Mucosa of descending colon (tissue), 3 donors: ENCODE data around the gene MCL1. TPM values are rescaled to one million over a fixed set of nuclear protein-coding genes. Genes with fewer than 3 reads are reported as not detected.
A peak's percentile ranks its signal among the peaks of the same experiment; 100 is the strongest.

Experiments
- ATAC-seq: fragments of 200-7000 bp; cut with Tn5 transposase; one replicate; pipeline ENCODE4 v1.9.1; 2020; ENCODE audit warnings: mild to moderate bottlenecking, moderate library complexity
- DNase-seq, 3 donors: peaks; one replicate each; pipeline ENCODE4 v3.0.0-alpha.2; 2020
- H3K36me3 ChIP-seq: fragments of 200-600 bp; one replicate; pipeline ENCODE4 v1.8.0; 2021; ENCODE audit warnings: low read depth, mild to moderate bottlenecking
- H3K4me1 ChIP-seq: fragments of 200-600 bp; one replicate; pipeline ENCODE4 v1.8.0; 2021; ENCODE audit warnings: low read depth, mild to moderate bottlenecking
- H3K4me3 ChIP-seq: fragments of 200-600 bp; one replicate; pipeline ENCODE4 v1.8.0; 2021; ENCODE audit warnings: mild to moderate bottlenecking
- H3K9me3 ChIP-seq: fragments of 200-600 bp; one replicate; pipeline ENCODE4 v1.8.0; 2021; ENCODE audit warnings: mild to moderate bottlenecking
- intact Hi-C, 2 donors: fragments of 100-400 bp; cut with DNase I in 1 of 2; cut with micrococcal nuclease in 1 of 2; formaldehyde crosslinking; loops; one replicate each; pipeline versions ENCODE4 v1.11.0 to v1.11.1; 2022; cut with DNase I, micrococcal nuclease
- total RNA-seq, 3 donors: library from RNA; stranded (reverse); fragmentation: NEBNext Ultra II Directional in 2 of 3; extraction: Animal tissue kit (Norgen Biotek cat#: 25700) in 2 of 3; gene quantifications; one replicate each; pipeline versions ENCODE4 v1.2.1 to v1.2.4, GENCODE V29; 2021 to 2023
- TF ChIP-seq, protein P1 (sequence below): fragments of 200-600 bp; IDR thresholded peaks from one replicate; pipeline ENCODE4 v1.8.0; 2022; ENCODE audit warnings: antibody characterized with exemption, mild to moderate bottlenecking
- donor health status: DM: no; HTN: no; CAD: no; lungs with moderate emphysema.
- donor health status: DM: no; HTN: no; CAD: no.
- donor health status: DM: no; HTN: yes; CAD: no.

Gene MCL1
- total RNA-seq, 3 donors from 2014 or later: 221 to 258 (median 236) TPM

DNA sequence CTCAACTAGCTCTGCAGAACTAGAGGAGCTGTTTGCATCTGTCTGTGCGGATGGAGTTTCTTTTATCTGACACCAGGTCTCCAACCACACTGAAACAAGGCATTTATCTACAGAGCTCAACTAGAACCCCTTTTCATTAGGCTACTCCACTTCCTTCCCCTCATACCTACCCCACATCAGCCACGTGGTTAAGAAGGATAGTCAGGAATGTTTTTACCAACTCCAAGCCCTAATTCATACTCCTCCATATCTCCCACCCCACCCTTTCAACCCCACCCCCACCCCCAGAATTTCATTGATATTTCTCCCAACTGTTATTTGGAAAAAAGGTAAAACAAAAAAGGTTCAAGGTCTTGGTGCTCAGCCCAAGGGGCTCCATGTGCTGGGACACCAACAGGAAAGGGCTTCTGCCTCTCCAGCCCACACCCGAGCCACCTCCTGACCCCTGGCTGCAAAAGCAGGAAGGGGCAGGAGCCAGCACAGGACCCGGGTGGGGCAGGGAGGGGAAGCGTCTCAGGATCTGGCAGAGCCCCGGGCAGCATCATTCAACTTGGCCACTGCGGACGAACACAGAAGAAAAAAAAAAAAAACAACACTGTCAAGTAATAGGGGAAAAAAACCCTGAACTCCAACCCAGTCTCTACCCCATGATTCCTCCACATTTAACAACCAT, 43.0 kb upstream of the MCL1 start:
- Histone ChIP-seq H3K4me3 (no peak overlapping the region), H3K36me3 (peaks cover 7% of the 10 kb centered on the region), H3K4me1 (peaks cover 24% of the 10 kb centered on the region), H3K9me3 (no peaks in the 10 kb centered on the region)
- peak in 1 of 3 donors; percentile 46 for DNase-seq
- intact Hi-C loops: loop anchor here (5.0 to 10.0 kb wide), 2 partner anchors 45 to 68 kb away; partner anchors contain the start of gene MCL1 (in 1 of the 2)
- ATAC-seq: peak; percentile 21
- TF ChIP-seq, protein P1, sequence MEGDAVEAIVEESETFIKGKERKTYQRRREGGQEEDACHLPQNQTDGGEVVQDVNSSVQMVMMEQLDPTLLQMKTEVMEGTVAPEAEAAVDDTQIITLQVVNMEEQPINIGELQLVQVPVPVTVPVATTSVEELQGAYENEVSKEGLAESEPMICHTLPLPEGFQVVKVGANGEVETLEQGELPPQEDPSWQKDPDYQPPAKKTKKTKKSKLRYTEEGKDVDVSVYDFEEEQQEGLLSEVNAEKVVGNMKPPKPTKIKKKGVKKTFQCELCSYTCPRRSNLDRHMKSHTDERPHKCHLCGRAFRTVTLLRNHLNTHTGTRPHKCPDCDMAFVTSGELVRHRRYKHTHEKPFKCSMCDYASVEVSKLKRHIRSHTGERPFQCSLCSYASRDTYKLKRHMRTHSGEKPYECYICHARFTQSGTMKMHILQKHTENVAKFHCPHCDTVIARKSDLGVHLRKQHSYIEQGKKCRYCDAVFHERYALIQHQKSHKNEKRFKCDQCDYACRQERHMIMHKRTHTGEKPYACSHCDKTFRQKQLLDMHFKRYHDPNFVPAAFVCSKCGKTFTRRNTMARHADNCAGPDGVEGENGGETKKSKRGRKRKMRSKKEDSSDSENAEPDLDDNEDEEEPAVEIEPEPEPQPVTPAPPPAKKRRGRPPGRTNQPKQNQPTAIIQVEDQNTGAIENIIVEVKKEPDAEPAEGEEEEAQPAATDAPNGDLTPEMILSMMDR: no peak

DNA sequence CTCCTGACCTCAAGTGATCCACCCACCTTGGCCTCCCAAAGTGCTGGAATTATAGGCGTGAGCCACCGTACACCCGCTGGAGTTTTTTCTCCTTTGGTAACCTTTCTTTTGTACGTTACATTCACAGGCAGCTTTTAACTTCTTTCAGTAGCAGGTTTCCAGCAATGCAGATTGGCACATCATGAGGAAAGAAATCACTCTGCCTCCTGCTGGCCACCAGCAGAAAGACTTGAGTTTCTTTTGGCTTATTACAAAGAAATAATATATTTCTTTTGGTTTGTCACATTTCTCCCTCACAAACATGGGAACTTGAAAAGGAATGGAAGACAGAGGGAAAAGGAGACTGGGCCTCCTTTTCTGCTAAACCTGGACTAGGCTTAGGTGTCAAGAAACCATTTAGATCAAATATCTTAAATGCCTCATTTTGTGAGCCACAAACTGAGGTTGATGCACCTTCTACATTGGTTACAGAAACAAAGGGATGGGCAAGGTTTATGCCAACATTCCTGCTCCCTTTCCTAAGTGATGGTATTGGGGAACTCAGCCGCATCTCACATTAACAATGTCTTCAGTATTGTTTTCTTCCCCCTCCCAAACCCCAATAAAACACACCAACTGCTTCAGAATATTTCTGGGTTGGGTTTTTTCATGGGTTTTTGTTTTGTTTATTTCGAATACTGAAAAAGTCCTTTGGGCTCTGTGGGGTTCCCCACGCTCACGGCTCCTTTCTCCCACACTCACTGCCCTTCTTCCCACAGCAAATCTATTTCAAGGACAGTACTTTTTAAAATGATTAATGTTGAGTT, 42.3 kb upstream of the MCL1 start:
- no peak overlapping the region for H3K4me3 ChIP-seq
- peaks cover 20% of the 10 kb centered on the region for H3K4me1 ChIP-seq
- DNase-seq: peak in 2 of 3 donors; percentile 47 to 75
- TF ChIP-seq, protein P1: peak; percentile 43
- intact Hi-C loops: loop anchor here (5.0 to 10.0 kb wide), 2 partner anchors 44 to 67 kb away; partner anchors contain the start of gene MCL1 (in 1 of the 2)
- H3K9me3 ChIP-seq: no peaks in the 10 kb centered on the region
- peaks cover 7% of the 10 kb centered on the region for H3K36me3 ChIP-seq
- peak; percentile 56 for ATAC-seq

DNA sequence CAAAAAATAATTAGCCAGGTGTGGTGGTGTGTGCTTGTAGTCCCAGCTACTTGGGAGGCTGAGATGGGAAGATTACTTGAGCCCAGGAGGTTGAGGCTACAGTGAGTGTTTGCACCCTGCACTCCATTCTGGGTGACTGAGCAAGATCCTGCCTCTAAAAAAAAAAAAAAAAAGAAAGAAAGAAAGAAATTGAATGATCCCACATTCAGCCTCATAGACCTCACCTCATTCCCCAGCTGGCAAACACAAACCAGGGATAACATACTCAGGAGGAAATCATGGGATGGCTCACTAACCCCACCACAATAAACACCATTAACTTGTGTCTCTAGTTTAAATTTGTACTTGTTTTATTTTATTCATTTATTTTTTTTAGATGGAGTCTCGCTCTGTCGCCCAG, 41.5 kb upstream of the MCL1 start:
- Histone ChIP-seq H3K9me3 (no peaks in the 10 kb centered on the region), H3K36me3 (peaks cover 1% of the 10 kb centered on the region), H3K4me3 (no peak overlapping the region), H3K4me1 (peaks cover 20% of the 10 kb centered on the region)
- TF ChIP-seq, protein P1: no peak
- intact Hi-C loops: loop anchor here (5.0 to 10.0 kb wide), 2 partner anchors 44 to 66 kb away; partner anchors contain the start of gene MCL1 (in 1 of the 2)
- DNase-seq (no peak), ATAC-seq (no peak)

DNA sequence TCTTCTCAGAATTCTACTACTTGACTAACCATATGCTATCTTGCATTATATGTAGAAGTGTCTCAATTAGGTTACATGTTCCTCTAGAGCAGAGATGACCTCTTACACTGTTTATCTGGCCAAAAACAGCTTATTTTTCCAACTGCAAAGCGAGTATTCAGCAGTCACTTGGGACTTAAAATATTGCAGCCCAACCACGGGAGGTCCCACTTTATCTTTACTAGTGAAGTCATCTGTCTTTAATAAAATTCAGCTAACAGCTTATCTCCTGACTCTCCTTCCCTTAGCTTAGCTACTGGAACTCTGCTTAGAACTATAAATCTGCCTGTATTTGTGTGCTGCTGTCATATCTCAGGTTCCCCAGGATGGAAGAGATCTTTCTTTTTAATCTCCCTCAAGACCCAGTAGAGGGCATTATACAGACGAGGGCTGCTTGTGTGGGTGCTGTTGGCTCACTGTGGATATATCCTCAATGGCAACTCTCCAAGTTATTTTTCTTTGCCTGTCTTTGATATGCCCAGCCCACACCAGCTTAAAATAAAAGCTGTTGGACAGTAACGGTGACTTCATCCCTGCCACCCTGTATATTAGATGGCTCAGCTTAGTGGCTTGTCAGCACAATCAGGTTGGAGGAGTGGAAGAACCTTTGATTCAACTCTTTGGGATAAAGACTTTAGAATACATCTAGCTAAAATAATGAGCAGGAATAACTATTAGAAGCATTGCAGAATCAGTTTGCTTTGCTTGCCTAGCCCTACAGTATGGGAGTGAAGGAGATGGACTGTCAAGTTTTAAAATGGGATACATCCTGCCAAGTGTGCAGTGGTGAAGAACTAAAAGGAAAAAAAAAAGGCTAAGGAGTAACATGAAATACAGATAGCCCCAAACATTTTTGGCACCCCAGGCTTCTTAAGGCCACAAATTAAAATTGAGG, 40.4 kb upstream of the MCL1 start:
- Histone ChIP-seq H3K36me3 (no peaks in the 10 kb centered on the region), H3K4me1 (peaks cover 28% of the 10 kb centered on the region)
- peak; percentile 75 for ATAC-seq

More for the DNA sequence above, 40.4 kb upstream of the MCL1 start:
- TF ChIP-seq, protein P1: no peak
- no peak overlapping the region for H3K4me3 ChIP-seq
- no peaks in the 10 kb centered on the region for H3K9me3 ChIP-seq
- peak in 1 of 3 donors; percentile 42 for DNase-seq
- intact Hi-C loops: loop anchor here (5.0 to 10.0 kb wide), 2 partner anchors 43 to 65 kb away; partner anchors contain the start of gene MCL1 (in 1 of the 2)
